Thoracic aorta (tissue), 2 donors: ENCODE measurements around the gene ZNF516. TPM values are rescaled to one million over a fixed set of nuclear protein-coding genes. Genes with fewer than 3 reads are reported as not detected.

ENCODE experiments used
- ATAC-seq: fragments of 150-250 bp; one replicate; pipeline ENCODE4 v1.8.0; 2017; ENCODE audit warnings: low read depth; ENCODE audit not compliant: insufficient number of reproducible peaks, low FRiP score
- DNase-seq: peaks from one replicate; pipeline ENCODE4 v3.0.0-alpha.2; 2020; ENCODE audit warnings: low spot score
- H3K27ac ChIP-seq, 2 donors: fragments of 200-600 bp; sonication (generic); 1 replicate in 1 of 2; 2 replicates in 1 of 2; pipeline ENCODE4 v1.5.1; 2016; ENCODE audit warnings: mild to moderate bottlenecking in 2 of 2, moderate library complexity in 2 of 2
- H3K27me3 ChIP-seq: fragments of 200-600 bp; sonication (generic); replicated peaks from 2 replicates; pipeline ENCODE4 v1.6.0; 2016; ENCODE audit warnings: mild to moderate bottlenecking; ENCODE audit not compliant: insufficient read depth
- H3K36me3 ChIP-seq: fragments of 200-600 bp; sonication (generic); one replicate; pipeline ENCODE4 v1.5.1; 2016
- H3K4me1 ChIP-seq, 2 donors: fragments of 200-600 bp; sonication (generic); 1 replicate in 1 of 2; 2 replicates in 1 of 2; pipeline versions ENCODE4 v1.5.1 to v1.6.0; 2016; ENCODE audit warnings: low read depth in 2 of 2, mild to moderate bottlenecking in 1 of 2; ENCODE audit not compliant: control insufficient read depth in 1 of 2
- H3K4me3 ChIP-seq: fragments of 200-600 bp; sonication (generic); 2 replicates; pipeline ENCODE4 v1.5.1; 2016; ENCODE audit warnings: mild to moderate bottlenecking
- H3K9me3 ChIP-seq: fragments of 200-600 bp; sonication (generic); 2 replicates; pipeline ENCODE4 v1.5.1; 2016
- total RNA-seq, 2 donors: library from RNA; depleted of rRNA; stranded (reverse); fragments of >200 nt; gene quantifications; one replicate each; pipeline versions ENCODE4 v1.1.0 to v1.2.3, GENCODE V29; 2016
- TF ChIP-seq, protein P1 (sequence below): fragments of 200-600 bp; sonication (generic); IDR thresholded peaks from one replicate; pipeline ENCODE4 v1.5.1; 2019; ENCODE audit warnings: antibody characterized with exemption

The ZNF516 gene
- total RNA-seq, 2 donors from 2014 or later = 19.5 to 19.8 TPM

GRCh38 chr18:76410660-76411417 is 84.2 kb downstream of the ZNF516 start:
- Histone ChIP-seq H3K27ac (no peak overlapping the region), H3K27me3 (no peaks in the 10 kb centered on the region), H3K9me3 (no peaks in the 10 kb centered on the region), H3K36me3 (no peaks in the 10 kb centered on the region), H3K4me3 (no peak overlapping the region), H3K4me1 (no peaks in the 10 kb centered on the region)
- ATAC-seq (no peak), DNase-seq (no peak)
- TF ChIP-seq, protein P1, sequence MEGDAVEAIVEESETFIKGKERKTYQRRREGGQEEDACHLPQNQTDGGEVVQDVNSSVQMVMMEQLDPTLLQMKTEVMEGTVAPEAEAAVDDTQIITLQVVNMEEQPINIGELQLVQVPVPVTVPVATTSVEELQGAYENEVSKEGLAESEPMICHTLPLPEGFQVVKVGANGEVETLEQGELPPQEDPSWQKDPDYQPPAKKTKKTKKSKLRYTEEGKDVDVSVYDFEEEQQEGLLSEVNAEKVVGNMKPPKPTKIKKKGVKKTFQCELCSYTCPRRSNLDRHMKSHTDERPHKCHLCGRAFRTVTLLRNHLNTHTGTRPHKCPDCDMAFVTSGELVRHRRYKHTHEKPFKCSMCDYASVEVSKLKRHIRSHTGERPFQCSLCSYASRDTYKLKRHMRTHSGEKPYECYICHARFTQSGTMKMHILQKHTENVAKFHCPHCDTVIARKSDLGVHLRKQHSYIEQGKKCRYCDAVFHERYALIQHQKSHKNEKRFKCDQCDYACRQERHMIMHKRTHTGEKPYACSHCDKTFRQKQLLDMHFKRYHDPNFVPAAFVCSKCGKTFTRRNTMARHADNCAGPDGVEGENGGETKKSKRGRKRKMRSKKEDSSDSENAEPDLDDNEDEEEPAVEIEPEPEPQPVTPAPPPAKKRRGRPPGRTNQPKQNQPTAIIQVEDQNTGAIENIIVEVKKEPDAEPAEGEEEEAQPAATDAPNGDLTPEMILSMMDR = no peak

- no peak for ATAC-seq
- TF ChIP-seq, protein P1 = no peak
- Histone ChIP-seq H3K4me3 (no peak overlapping the region), H3K27ac (no peak overlapping the region), H3K9me3 (no peaks in the 10 kb centered on the region), H3K36me3 (no peaks in the 10 kb centered on the region), H3K27me3 (no peaks in the 10 kb centered on the region), H3K4me1 (no peaks in the 10 kb centered on the region)
- DNase-seq = no peak
These were observed 85.0 kb downstream of the ZNF516 start for GRCh38 chr18:76410033-76410432.

DNA sequence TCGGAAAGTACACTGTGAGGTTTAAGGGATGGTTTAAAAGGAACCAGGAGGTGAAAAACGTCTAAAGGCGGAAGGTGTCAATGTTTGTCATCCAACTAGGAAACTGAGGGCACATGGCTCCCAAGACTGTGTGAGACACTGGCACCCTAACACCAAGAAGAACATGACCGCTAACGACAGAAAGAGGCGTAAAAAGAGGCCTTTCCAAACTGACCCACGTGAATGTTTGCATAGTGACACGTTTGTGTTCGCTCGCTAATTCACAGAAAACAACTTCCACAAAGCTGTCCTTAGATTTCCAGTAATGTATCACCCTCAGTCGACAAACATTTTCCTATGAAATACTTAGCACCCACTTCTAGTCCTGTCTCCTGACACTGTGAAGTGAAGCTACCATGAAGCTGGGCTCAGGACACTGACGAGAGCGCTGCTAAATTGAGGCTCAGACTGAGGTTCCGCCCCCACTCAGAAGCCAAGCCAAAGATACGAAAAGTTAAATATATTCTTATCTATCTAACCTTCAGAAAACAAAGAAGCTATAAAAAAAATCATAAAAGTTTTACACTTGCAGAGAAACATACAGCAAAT is 86.5 kb downstream of the ZNF516 start:
- Histone ChIP-seq H3K4me1 (no peaks in the 10 kb centered on the region), H3K36me3 (no peaks in the 10 kb centered on the region), H3K27me3 (no peaks in the 10 kb centered on the region), H3K9me3 (no peaks in the 10 kb centered on the region), H3K4me3 (no peak overlapping the region), H3K27ac (no peak overlapping the region)
- no peak for DNase-seq
- ATAC-seq = no peak
- TF ChIP-seq, protein P1 = no peak

- H3K4me1 ChIP-seq = no peaks in the 10 kb centered on the region
- H3K36me3 ChIP-seq = no peaks in the 10 kb centered on the region
- TF ChIP-seq, protein P1 = no peak
- no peaks in the 10 kb centered on the region for H3K27me3 ChIP-seq
- no peak for DNase-seq
- no peak for ATAC-seq
- no peak overlapping the region for H3K4me3 ChIP-seq
- no peak overlapping the region for H3K27ac ChIP-seq
- no peaks in the 10 kb centered on the region for H3K9me3 ChIP-seq
These were observed 87.4 kb downstream of the ZNF516 start for GRCh38 chr18:76407681-76408080.

GRCh38 chr18:76406791-76407190 is 88.3 kb downstream of the ZNF516 start:
- TF ChIP-seq, protein P1 = no peak
- no peaks in the 10 kb centered on the region for H3K4me1 ChIP-seq
- no peak for DNase-seq
- H3K36me3 ChIP-seq = no peaks in the 10 kb centered on the region
- no peak overlapping the region for H3K4me3 ChIP-seq
- no peaks in the 10 kb centered on the region for H3K27me3 ChIP-seq
- no peaks in the 10 kb centered on the region for H3K9me3 ChIP-seq
- H3K27ac ChIP-seq = no peak overlapping the region
- ATAC-seq = no peak
